ENCODE results near the gene BRD3OS. TPM values are rescaled to one million over a fixed set of nuclear protein-coding genes. Genes with fewer than 3 reads are reported as not detected.

The BRD3OS gene
- total and polyA plus RNA-seq, 2 of the 13 experiments (the other 11 are each of a cell fraction or from before 2014, with no cell fraction given), result 4.9 to 5.7 TPM

GRCh38 chr9:133990366-133991213 lies 34.7 kb upstream of the BRD3OS start (continued):
- TF ChIP-seq ARID4A (CRISPR knock-in tag; IDR thresholded peaks at IDR 0.05; ENCODE audit: borderline replicate concordance) (peak; percentile 95), ZNF557 (CRISPR knock-in tag; IDR thresholded peaks at IDR 0.05) (no peak), DNMT3B (CRISPR knock-in tag; conservative IDR thresholded peaks at IDR 0.05) (no peak), CEBPZ (IDR thresholded peaks at IDR 0.05; ENCODE audit: low read length) (no peak), SNAPC5 (CRISPR knock-in tag; IDR thresholded peaks at IDR 0.05; ENCODE audit: borderline replicate concordance) (no peak), ZNF549 (CRISPR knock-in tag; IDR thresholded peaks at IDR 0.05) (no peak), ZNF83 (CRISPR knock-in tag; IDR thresholded peaks at IDR 0.05; ENCODE audit: borderline replicate concordance) (no peak), ZNF850 (CRISPR knock-in tag; conservative IDR thresholded peaks at IDR 0.05) (no peak), ZNF629 (CRISPR knock-in tag; conservative IDR thresholded peaks at IDR 0.05) (peak; percentile 33; the same call in 1 of the 2 replicates), JARID2 (CRISPR knock-in tag; IDR thresholded peaks at IDR 0.05; ENCODE audit: insufficient replicate concordance) (no peak), FOXC1 (CRISPR knock-in tag; IDR thresholded peaks at IDR 0.05; ENCODE audit: borderline replicate concordance) (no peak; the same call in 1 of the 2 replicates), ZBTB10 (CRISPR knock-in tag; IDR thresholded peaks at IDR 0.05; ENCODE audit: borderline replicate concordance) (0 out of 2 replicates have a peak, but pooled peaks have one; percentile 6), CBX2 (IDR thresholded peaks at IDR 0.05; ENCODE audit: low read depth, low read length) (no peak), CBX2 (CRISPR knock-in tag; IDR thresholded peaks at IDR 0.05; ENCODE audit: low read depth) (no peak), TBX2 (CRISPR knock-in tag; IDR thresholded peaks at IDR 0.05; ENCODE audit: borderline replicate concordance) (peak; percentile 85), ZSCAN31 (CRISPR knock-in tag; IDR thresholded peaks at IDR 0.05; ENCODE audit: low read depth) (peak; percentile 94)
